Retinal pigment epithelial cell (primary cell): ENCODE data around the gene STOX2.

Experiments used
- DNase-seq: peaks from one replicate; pipeline ENCODE4 v3.0.0-alpha.2; 2010; ENCODE audit warnings: low read depth
- H3K4me3 ChIP-seq: 2 replicates; pipeline ENCODE4 v1.5.1; 2011; ENCODE audit warnings: mild to moderate bottlenecking, low read length, control low read depth, moderate library complexity
- CTCF ChIP-seq: conservative IDR thresholded peaks from 2 replicates; pipeline ENCODE4 v1.5.1; 2011; ENCODE audit warnings: low read depth, low read length, control low read depth, inconsistent platforms

Gene STOX2

GRCh38 chr4:183861426-183861825 is 43.7 kb upstream of the STOX2 start:
- no peak for TF ChIP-seq CTCF

GRCh38 chr4:183863155-183863825 is 41.8 kb upstream of the STOX2 start:
- no peak overlapping the region for H3K4me3 ChIP-seq
- no peak for DNase-seq
- TF ChIP-seq CTCF = no peak

More at GRCh38 chr4:183861426-183861825, 43.7 kb upstream of the STOX2 start:
- no peak overlapping the region for H3K4me3 ChIP-seq
- no peak for DNase-seq

- no peak for TF ChIP-seq CTCF
- no peak for DNase-seq
- no peak overlapping the region for H3K4me3 ChIP-seq
Observed at GRCh38 chr4:183867247-183867646, 37.9 kb upstream of the STOX2 start.

GRCh38 chr4:183870997-183871396 is 34.1 kb upstream of the STOX2 start:
- TF ChIP-seq CTCF = no peak
- H3K4me3 ChIP-seq = no peak overlapping the region
- no peak for DNase-seq

GRCh38 chr4:183871581-183871980 is 33.5 kb upstream of the STOX2 start:
- DNase-seq = no peak
- no peak overlapping the region for H3K4me3 ChIP-seq
- TF ChIP-seq CTCF = no peak

GRCh38 chr4:183872531-183872930 is 32.6 kb upstream of the STOX2 start:
- TF ChIP-seq CTCF = no peak
- DNase-seq = no peak
- no peak overlapping the region for H3K4me3 ChIP-seq

GRCh38 chr4:183873409-183874185 is 31.5 kb upstream of the STOX2 start:
- no peak overlapping the region for H3K4me3 ChIP-seq
- no peak for TF ChIP-seq CTCF
- no peak for DNase-seq
